AG04449 (cell line): ENCODE data around the gene DEDD.
A peak's percentile ranks its signal among the peaks of the same experiment; 100 is the strongest.

Experiments
- CTCF ChIA-PET: fragments of 350-600 bp; formaldehyde crosslinking; extraction: SDS; loops from one replicate; lab custom pipeline; 2021; ENCODE audit warnings: antibody characterized with exemption; lab: Yijun Ruan, JAX
- POLR2A ChIA-PET: fragments of 400-600, 350-600 bp; formaldehyde crosslinking; extraction: SDS; loops from one replicate; lab custom pipeline; 2020; ENCODE audit warnings: antibody characterized with exemption, inconsistent platforms; lab: Yijun Ruan, JAX
- DNase-seq: peaks from one replicate; pipeline ENCODE4 v3.0.0-alpha.2; 2010; ENCODE audit warnings: low read depth, low spot score
- H3K4me3 ChIP-seq: 2 replicates; pipeline ENCODE4 v1.5.1; 2011; ENCODE audit warnings: low read depth, mild to moderate bottlenecking, control low read depth, low read length
- CTCF ChIP-seq: IDR thresholded peaks from one replicate; pipeline ENCODE4 v1.5.1; 2011; ENCODE audit warnings: mild to moderate bottlenecking, moderate library complexity, low read length, control low read depth, inconsistent platforms; ENCODE audit not compliant: insufficient read depth; ENCODE audit errors: missing control alignments

DEDD gene

DNA sequence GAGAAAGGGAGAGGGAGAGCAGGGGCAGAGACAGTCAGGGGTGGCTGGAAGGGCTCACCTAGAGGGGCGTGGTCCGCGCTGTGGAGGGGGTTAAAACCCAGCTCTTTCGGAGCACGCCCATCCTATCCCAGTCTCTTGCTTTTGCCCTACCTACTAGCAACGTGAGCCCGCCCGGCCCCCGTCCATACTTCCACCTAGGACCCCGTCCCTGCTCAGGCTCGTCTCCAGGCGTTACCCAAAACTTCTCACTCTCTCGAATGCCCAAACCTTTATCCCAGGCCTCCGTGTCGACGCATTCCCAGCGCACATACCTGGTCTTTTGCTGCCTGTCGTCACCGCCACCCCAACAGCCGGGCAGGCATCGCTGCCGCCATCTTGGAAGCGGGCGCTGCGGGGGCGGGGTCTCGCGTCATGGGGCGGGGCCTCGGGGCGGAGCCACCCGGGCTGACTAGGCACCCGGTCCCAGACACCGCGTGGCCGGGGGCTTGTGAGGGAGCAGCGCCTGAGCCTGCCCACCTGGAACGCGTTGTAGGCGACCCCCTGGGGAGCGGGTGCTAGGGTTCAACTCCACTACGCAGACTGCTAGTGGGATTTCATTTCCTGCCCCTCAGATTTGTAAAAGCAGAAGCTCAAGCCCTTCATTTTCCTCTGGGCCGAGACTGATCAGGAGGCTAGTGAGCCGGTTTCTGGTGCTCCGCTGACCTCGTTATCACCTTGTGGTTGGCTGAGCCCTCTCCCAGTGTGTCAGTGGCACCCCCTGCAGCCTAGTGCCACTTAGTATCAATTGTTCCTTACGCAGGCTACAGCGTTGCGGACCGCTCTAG lies 44.9 kb upstream of the DEDD start, which contains the start of gene B4GALT3:
TSS of gene B4GALT3 (minus strand) at position 396 of the 824 bp plus-strand sequence. CDS start 1,447 bp downstream, outside the sequence.
- ChIA-PET CTCF (interaction anchor here (1.0 to 3.4 kb wide), 5 partner anchors 11 to 204 kb away, joined by 3 to 25 read pairs (median 3); partner anchors contain the start of genes NDUFS2 and PPOX), POLR2A (interaction anchor here (2.0 kb wide), 1 partner anchor 11 kb away, joined by 10 read pairs; the partner anchor contains the start of gene PPOX)
- DNase-seq: no peak
- TF ChIP-seq CTCF: no peak
- peak within 1 kb of the TSS; percentile 99 for H3K4me3 ChIP-seq

DNA sequence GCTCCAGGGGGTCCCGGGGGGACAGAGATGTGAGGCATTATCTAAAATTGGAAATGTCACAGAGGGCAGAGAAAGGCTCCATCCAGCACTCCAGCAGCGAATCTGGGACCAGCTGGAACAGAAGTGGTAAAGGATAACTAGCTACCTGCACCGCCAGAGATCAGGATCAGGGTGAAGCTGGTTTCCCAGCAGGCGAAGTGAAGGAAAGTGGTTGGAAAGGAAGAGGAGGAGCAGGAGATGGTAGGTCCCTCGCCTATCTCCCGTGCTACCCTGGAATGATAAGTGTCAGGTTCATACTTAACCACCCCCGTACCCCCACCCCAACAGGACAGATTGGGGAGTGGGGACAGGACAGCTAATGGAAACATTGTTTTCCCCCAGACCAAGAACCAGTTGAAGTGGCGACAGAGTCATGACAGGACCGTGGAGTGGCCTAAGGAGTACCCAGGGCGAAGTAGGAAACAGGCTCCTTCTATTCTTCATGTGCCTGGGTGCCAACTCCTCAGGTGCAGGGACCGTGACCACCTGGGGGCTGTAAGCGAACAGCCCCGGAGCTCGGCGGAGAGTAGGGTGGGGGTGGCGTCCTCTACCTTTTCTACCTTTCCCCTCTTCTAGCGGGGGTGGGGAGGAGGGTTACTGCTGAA lies 44.1 kb upstream of the DEDD start:
- H3K4me3 ChIP-seq: peak overlapping the region; percentile 99
- TF ChIP-seq CTCF: no peak
- CTCF ChIA-PET: interaction anchor here (1.0 to 3.4 kb wide), 5 partner anchors 10 to 205 kb away, joined by 3 to 25 read pairs (median 4); partner anchors contain the start of genes NDUFS2 and PPOX
- DNase-seq: no peak
- POLR2A ChIA-PET: interaction anchor here (2.0 kb wide), 1 partner anchor 10 kb away, joined by 10 read pairs; the partner anchor contains the start of gene PPOX

DNA sequence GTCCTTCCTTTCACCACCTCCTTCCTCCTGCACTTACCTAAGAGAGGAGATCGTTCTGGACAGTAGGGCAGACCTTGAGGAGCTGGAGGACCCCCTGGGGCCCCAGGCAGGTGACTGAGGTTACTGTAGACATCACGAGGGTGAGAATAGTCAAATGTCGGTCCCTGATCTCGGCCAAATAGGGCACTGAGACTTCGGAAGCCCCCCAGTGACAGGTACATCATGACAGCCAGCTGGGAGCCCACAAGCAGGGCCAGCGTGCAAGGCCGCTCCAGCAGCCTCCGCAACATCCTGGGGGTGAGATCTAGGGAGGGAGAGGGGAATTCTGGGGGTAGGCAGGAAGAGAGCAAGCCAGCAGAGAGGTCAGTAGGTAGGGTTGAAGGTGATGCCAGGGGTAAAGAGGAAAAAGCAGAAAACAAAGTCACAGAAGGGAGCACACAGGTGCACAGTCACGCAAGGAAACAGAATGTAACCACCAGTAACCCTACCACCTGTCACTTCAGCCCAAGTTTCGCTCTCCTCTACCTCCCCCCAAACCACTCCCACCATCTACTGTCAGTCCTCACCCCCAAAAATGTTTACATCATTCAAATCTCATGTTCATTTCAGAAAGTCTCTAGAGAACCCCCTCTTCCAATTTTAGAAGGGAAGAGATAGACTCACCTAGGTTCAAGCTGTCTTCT lies 43.4 kb upstream of the DEDD start:
- no peak for TF ChIP-seq CTCF
- CTCF ChIA-PET: interaction anchor here (1.1 to 3.4 kb wide), 3 partner anchors 10 to 16 kb away, joined by 4 to 25 read pairs (median 23); partner anchors contain the start of gene PPOX
- POLR2A ChIA-PET: interaction anchor here (2.0 kb wide), 1 partner anchor 10 kb away, joined by 10 read pairs; the partner anchor contains the start of gene PPOX
- no peak for DNase-seq
- peak overlapping the region; percentile 99 for H3K4me3 ChIP-seq

DNA sequence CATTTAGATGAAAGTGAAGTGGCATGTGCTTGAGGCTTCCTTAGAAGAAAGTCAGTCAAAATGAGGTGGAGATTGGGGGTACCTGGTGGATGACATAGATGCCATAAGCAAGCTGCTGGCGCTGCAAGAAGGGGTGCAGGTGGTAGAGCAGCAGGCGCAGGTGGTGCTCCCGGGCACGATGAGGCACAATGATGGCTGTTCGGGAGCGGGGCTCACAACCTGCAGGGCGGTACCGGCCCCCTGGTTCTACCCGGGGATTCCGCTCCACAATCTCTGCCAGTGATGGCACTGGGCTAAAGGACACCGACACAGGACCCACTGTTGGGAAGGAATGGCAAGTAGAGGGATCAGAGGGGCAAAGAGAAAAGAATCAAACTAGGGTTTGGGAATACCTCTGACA lies 42.4 kb upstream of the DEDD start:
- POLR2A ChIA-PET: no interaction called here
- no peak for DNase-seq
- no peak overlapping the region for H3K4me3 ChIP-seq
- TF ChIP-seq CTCF: no peak
- CTCF ChIA-PET: interaction anchor here (3.3 to 3.4 kb wide), 2 partner anchors 9 to 17 kb away, joined by 23 to 25 read pairs; partner anchors contain the start of gene PPOX

DNA sequence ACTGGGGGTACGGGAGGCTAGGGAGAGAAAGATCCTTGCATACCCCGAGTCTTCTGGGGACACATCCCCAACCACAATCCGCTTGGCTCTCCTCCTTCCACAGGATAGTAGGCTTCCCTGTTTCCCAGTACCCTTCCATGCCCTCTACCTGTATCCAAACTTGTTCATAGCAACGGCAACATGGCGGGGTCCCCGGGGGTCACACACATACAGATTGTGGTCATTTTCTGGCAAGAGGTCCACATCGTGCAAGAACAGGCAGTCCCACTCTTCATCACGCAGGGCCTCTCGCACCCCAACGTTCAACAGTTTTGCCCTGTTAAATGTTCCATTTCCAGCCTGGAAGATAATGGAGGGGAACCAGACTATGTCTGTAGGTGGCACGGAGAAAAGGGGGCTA lies 41.2 kb upstream of the DEDD start:
- no peak overlapping the region for H3K4me3 ChIP-seq
- ChIA-PET CTCF (interaction anchor here (2.3 kb wide), 1 partner anchor 18 kb away, joined by 9 read pairs; no protein-coding TSS in a partner anchor), POLR2A (no interaction called here)
- DNase-seq: no peak
- TF ChIP-seq CTCF: no peak
